ENCODE measurements around the gene SRGAP1.

Gene SRGAP1

DNA sequence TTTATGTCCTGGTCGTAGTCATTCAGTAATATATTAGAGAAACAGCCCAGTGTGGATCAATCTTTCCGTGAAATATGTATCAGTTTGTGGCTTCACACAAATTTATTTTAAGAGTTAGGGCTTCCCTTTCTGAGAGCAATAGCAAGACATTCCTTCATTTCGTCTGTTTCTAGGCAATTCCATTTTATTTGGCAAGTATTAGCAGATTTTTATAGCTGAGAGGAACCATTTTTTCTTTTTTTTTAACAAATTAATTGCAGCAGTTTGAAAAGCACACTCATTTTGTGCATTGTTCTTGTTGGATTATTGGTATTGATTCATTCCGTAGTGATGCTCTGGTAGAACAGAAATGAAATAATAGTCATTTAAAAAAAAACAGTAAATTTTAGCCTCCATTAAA lies 132.9 kb downstream of the SRGAP1 start:
- DNase-seq = no peak

DNA sequence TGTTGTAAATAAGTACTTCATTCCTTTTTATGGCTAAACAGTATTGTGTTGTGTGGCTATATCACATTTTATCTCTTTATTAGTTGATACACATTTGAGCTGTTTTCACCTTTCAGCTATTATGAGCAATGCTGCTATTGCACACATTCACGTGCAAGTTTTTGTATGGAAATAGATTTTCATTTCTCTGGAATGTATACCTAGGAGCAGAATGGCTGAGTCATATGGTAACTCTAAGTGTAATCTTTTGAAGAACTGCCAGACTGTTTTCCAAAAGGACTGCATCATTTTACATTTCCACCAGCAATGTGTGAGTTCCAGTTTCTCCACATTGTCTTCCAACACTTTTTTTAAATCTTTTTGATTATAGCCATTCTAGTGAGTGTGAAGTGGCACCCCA lies 134.0 kb downstream of the SRGAP1 start:
- DNase-seq = no peak

DNA sequence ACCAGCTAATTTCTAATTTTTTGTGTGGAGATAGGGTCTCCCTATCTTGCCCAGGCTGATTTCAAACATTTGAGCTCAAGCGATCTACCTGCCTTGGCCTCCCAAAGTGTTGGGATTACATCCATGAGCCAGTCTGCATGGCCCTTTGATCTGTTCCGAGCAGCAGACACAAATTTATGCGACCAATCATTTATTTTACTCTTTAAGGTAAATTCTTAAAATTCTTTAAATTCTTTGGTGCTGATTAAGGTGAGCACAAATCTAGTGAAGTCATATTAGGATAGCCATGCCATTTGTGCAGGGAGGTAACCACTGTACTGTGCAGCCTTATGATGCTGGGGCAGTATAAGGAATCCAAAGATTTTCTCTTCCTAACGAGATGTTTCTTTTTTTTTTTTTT lies 135.7 kb downstream of the SRGAP1 start:
- DNase-seq = no peak

DNA sequence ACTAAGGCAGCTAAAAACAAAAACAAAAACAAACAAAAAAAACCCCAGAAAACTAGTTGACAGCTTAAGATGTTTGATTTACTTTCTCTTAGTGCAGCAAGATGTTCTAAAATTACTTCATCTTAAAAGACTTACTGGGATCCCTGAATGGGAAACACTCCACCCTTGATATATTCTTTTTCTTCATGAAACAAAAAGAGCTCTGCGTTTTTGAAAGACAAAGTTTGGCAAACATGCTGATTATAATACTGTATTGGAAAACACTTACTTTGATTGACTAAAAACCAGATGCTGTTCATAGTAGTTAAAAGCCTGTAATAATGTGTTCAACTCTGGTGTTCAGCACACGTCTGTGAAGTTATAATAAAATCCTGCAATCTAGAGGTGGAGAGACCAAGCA lies 136.8 kb downstream of the SRGAP1 start:
- no peak for DNase-seq

DNA sequence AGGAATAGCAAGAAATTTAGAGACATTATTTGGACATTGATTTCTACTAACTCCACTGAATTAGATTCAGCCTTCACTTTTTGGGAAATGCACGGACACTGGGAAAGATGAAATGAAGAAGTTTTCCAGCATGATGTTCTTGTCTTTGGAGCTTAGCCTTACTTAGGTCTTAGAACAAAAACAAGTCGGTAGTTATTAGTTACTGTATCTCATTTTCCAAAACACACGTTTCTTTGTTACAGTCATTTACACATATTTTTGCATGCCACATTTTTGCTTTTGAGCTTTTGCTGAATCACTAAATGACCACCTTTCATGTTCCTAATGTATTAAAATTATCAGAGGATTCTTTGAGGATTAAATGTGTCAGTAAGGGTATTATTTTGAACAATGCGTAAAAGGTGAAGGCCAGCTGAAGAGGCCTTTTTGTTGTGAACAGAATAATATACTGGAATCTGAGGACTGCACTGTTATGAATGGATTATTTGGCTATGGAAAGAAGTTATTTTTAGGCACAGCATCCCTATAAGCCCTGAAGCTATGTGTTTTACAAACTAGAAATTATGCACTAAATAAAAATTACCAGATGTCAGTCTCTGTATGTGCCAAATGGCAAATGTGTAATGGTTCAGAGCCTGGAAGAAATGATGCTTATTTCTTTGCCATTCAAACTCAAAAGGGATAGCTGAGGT lies 138.2 kb downstream of the SRGAP1 start:
- DNase-seq = no peak

DNA sequence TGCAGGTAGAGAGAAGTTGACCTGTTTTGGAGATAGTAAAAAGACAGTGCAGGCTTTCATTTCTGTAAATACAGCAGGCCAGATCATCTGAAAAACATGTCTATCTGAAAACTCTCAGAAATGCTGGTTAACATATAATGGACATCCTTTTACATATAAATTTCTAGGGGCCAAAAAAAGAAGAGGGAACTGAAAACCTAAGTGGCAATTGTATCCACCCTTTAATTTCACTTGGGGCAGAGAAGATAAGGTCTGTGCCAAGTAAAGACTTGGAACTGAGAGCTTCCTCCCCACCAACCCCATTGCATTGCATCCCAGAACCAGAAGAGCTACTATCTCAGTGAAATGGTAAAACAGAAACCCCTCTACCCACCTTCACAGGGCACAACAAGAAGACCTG lies 141.0 kb downstream of the SRGAP1 start:
- no peak for DNase-seq

DNA sequence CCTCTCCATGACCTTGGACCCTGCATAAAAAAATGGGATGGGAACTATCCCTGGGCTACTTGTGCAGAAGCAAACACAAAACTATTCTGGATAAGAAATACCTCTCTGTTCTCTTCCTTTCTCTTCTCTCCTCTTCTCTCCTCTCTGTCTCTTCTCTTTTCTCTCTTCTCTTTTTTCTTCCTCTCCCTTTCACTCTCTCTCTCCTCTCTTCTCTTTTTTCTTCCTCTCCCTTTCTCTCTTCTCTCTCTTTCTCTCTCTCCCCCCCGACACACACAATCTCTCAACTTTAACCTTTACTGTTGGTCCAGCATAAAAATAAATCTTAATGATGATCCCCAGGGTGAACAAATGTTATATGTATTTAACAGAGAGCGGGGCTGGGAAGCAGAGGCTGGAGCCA lies 141.4 kb downstream of the SRGAP1 start:
- DNase-seq = no peak

DNA sequence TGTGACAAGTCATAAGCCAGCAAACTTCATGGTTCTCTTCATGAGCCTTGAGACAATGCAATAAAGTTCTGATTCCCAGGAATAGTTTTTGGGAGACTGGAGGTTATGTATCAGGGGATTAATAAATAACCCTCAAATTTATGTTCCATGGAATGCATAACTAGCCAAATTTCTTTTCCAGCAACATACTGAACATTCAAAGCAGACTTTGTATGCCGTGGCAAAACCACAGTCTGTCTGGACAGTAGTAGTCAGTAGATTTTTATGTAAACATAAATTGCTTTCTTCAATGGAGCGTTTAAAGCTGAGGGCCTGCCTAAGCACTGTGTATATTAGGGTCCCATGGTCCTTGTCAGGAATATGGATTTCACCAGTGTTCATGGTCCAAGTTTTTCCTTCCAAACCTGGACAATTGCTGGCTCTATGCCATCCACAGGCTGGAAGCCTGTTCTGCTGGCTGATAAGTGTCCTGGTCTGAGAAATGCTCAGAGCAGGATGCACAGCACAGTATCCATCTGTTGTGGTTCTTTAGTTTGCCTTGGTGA lies 144.9 kb downstream of the SRGAP1 start:
- DNase-seq = no peak

DNA sequence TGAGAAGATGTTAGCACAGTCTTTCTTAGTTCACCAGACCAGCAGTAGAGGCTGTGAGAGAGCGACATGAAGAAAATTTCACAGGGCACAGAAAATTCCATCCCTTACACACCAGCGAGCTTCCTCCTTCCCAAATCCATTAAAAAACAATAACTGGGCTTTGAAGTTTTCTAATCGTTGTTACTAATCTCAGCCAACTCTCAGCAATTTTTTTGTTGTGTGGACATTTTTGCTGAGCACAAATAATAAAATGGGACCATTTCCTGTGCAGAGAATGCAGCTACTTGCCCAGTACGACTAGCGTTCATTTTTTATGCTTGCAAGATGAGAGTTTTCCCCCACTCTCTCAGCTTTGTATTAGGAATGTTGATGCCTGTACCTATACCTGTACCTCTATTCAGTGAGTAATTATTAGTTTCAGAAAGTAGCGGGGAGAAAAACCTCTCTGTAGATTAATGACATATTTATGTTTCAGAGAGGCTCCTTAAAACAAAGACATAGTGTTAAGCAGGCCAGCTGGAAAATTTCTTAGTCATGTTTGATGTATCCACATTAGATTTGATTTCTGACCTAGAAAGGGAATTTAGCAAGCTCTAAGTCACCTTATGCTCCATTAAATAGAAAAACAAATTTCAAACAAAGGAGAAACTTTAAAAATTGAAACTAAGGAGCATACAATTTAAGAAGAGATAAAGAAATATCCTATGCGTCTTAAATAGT lies 146.5 kb downstream of the SRGAP1 start:
- DNase-seq = no peak

DNA sequence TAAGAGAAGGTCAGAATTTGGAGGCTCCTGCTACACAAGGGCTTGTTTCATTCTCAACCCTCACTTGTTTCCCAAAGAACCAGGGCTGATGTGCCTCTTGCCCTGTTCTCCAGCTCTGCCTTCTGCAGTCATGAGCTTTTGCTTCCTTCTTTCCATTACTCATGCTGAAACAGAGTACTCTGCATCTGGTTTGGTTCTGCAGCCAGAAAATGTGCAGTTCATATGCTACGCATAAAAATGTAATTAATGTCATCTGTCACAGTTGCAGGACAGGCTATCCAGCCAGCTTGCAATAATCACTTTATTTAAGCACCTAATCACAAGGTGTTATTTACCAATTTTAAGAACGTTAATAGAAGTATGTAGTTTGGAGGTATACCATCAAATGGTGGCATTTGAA lies 150.2 kb downstream of the SRGAP1 start:
- no peak for DNase-seq

DNA sequence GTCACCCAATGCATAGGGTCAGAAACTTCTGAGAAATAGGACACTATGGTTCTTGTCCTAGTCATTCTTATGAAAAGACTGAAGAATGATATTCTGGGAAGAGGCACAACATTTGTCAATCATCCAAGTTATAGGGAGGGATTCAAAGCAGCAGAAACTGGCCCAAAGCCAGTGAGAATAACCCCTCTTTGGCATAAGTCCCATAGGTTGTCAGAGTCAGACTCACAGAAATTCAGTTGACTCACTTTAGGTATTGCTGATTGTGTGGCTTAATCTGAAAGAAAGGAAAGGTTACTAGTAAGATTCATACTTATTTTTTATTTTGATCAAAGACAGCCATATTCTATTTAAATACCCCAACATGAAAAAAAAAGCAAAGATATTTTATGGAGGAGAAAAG lies 151.0 kb downstream of the SRGAP1 start:
- DNase-seq = no peak

DNA sequence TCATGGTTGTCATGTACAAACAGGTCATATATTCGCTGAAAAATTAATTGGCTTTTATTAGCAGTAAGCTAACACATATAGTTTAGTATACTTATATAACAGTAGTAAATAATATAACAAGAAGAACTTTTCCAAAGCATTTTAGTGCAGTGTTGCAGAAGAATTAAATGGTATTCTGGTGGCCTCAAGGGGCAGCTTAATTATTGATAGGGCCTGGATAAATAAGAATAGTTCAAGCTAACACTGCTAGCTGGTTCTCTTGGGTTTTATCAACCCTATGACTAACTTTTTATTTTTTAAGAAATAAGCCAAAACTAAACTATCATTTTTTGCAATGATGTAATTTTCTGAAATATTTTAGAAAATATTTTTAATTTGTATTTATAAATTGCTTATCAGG lies 152.1 kb downstream of the SRGAP1 start:
- no peak for DNase-seq

DNA sequence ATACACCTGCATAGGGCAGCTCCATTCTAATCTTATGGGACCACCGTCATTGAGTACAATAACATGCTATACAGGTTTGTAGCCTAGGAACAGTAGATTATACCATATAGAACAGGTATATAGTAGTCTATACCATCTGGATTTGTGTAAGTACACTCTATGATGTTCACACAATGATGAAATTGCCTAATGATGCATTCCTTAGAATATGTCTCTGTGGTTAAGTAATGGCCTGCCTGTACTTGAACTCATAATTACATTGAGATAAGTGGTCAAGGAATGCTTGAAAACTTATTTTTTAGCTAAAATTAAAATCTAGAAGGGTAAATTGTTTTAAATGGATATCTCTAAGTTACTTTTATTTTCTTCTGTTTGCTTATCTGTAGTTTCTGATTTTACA lies 152.7 kb downstream of the SRGAP1 start:
- DNase-seq = no peak

DNA sequence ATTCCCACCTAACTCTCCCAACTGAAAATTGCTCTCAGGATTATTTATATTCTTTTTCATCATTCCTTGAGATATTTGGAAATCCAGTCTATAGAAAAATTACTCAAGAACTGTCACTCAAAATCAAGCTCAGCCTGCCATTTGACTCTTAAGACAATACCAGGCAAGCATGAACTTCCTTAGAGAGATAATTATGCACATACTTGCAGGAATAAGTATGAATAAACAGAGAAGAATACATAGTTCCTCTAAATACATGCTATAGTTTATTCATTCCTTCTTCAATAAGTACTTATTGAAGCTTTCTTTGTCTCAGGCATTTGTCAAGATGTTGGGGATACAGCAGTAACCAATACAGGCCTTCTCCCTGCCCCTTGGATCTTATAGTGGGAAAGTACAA lies 154.1 kb downstream of the SRGAP1 start:
- no peak for DNase-seq

DNA sequence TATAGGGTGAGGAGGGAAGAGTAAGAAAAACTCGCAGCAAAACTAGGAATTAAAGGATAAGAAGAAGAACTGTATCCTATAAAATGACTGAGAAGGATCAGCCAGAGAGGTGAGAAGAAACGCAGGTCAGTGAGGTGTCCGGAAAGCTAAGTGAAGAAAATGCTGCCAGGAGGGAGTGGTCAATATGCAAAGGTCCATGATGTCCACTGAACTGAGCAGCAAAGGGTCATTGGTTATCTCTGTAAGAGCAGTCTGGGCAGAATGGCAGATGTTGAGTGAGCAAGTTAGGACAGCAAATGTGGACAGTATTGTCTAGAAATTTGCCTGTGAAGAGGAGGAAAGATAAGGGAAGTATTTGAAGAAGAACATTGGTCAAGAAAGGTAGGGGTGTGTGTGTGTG lies 155.4 kb downstream of the SRGAP1 start:
- no peak for DNase-seq

DNA sequence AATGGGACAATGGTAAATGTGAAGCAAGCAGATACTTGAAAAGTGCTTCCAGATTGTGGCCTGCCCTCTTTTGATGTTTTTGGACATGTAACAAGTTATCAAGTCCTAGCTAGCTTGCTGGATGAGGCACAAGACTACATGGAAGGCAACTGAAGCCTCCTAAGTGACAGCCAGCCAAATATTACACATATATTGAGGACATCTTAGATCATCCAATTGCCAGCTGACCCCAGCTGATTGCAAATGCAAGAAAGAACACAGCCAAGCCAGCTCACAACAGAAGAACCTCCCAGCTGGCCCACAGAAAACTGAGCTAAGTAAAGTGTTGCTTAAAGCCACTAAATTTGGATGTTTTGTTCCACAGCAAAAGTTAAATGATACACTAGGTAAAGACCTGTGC lies 156.9 kb downstream of the SRGAP1 start:
- DNase-seq = no peak

DNA sequence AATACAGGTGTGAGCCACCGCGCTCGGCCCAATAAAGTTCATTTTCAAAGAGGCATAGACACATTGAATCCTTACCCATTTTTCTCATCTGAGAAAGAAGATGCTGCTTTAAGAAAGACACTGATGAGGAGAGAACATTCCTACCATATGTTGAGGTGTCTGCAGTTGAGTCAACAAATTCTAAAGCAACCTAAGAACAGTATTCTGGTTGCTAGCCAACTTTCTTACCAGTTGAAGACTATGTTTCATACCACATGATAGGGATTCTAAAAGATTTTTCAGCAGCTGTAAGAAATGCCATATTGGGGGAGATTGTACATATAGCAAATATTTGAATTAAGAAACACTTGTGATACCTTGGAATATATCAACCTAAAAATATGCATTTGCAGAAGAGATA lies 160.1 kb downstream of the SRGAP1 start:
- no peak for DNase-seq

DNA sequence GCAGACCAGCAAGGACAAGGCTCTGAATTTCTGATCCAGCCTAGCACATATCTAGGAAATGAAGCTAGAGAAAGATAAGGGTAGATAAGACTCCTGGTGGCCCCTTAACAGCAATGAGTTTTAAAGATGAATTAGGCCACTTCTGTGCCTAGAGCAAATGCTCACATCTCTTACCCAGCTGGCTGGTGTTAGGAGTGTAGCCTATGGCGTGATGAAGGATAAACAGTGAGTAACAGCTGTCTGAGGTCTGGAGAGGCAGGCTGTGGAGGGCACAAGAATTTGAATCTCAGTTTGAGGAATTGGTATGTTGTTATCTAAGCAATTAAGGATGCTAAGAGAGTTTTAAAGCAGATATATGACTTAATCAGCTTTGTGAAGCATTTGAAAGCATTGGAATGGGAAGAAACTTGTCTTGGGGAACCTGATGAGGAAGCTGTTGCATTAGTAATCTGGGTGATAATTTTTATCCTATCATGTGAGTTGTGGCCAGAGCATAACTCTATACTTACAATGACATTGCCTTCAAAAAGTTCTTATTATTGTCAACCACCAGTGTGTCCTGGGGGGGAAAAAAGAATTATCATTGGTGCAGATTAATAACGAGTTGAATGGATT lies 161.8 kb downstream of the SRGAP1 start:
- DNase-seq = peak; percentile 40

DNA sequence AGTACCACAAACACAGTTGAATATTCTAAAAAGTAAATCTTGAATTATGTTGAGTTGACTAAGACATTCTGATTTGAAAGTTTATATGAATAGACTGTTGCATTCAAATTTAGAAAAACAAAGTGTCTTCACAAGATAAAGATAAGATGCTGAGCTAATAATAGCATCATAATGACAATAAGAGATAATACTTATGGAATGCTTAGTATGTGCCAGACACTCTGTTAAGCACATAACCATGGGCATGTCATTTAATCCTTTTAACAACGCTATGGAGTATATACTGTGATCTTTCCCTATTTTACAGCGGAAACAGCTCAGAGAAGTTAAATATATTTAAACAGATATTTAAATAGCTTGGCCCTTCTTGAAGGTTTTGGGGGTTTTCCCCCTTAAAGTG lies 163.4 kb downstream of the SRGAP1 start:
- DNase-seq = no peak

DNA sequence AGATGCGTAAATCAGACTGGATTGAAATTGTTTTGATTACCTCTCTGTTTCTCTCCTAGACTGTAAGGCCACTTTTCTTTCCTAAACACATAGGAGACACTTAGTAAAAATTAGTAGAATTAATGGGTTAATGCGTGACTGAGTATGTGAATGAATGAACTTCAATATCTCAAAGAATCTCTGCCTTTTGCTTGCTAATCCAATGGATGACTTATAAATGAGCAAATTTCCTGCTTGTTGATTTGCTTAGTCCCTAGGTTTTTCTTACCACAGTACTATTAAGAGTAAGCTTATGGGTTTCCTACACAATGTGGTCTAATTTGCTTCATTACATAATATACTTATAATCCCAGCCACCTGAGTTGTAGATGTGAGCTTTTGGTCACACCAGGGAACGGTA lies 164.1 kb downstream of the SRGAP1 start:
- DNase-seq = no peak

DNA sequence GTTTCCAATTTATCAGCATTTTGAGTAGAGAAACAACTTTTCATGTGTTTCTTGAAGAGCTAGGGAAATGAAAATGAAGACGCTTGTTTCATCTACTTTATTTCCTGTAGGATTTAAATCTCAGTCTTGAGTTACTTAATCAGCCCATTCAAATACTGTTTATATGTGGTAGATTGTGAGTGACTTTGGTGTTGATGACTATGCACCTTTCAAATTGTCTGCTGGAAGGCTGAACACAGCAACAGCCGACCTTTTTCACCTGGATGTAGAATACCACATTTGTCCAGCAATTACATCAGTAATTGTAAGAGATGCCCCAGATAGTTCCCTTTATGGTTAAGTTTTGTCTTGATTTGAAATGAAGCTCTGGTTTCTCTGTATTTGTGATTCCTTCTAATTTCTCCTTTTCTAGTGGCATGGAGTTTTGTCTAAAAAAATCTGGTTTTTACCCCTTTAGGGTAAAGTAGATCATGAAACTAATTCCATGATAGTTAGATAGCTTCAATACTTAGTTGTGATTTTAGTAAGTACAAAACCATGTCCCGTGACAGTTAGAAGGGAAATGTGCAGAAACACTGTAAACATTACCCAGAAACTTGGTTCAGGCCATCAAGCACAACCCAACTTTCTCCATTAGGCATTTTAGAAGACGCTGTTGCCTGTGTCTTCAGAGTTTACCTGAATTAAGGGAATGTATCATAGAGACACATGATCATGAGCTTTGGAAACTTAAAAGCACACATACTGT lies 165.0 kb downstream of the SRGAP1 start:
- no peak for DNase-seq

DNA sequence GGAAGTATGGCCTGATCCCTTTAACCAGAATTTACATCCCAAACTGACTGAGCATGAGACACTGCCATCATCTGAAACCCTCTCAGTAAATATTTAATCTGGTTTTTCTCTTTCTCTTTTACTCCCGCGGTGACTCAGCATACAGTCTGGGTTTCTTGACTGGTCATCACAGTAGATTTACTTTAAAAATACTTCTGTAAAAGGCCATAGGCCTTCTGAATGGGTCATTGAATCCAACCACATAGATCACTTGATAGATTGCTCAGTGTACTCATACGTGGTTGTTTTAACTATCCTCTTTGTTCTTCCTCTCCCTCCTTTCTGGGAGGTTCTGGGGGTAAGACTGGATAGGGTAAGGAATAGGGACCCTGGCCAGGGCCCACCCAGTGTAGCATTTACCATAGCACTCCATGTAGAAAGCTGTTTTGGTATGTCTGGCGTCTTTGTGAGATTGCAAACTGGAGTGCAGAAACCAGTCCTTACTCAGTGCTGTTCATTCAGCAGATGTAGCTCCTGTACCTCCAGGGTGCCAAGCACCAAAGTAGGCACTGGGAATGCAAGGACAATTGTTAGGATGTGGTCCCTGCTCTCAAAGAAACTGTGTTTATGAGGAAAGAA lies 165.7 kb downstream of the SRGAP1 start:
- peak; percentile 38 for DNase-seq

DNA sequence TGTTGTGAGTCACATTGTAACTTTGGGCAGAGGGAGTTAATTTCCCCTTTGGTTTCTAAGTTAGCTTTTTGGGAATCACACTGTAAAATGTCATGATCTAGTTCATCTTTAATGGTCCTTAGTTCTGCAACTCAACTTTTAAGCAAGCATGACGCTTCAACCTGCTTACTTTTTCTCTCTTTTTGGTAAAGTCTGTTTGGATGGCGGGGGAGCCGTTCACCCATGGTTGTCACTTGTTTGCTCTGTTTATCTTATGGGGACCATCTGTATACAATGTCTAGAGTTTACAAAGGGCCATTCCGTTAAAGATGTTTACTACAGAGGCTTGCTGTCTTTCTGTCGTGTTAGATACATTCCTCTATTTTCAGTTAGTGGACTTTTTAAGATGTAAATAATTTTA lies 172.0 kb downstream of the SRGAP1 start:
- DNase-seq = no peak

Data from inflammatory macrophage treated with lipopolysaccharide for 4 hours (primary cell).